Stimulated activated naive CD8-positive, alpha-beta T cell treated with anti-CD3 and anti-CD28 coated beads, Interleukin-15, amount 100 ng/mL, for 72 hours (primary cell): ENCODE data around the gene DRP2.
A peak's percentile ranks its signal among the peaks of the same experiment; 100 is the strongest.
"Not testable (repeated sequence)": the region's sequence is repeated elsewhere in the genome, so short reads cannot be mapped to it uniquely, and the experiment has no call there.

ENCODE experiments used
- ATAC-seq: fragments of 150-1000 bp; cut with Tn5 transposase; 2 replicates; pipeline ENCODE4 v1.10.0; 2021; ENCODE audit warnings: mild to moderate bottlenecking, moderate library complexity
- DNase-seq, 2 donors: peaks; one replicate each; pipeline ENCODE4 v3.0.0; 2021 to 2022
- H3K27ac Mint-ChIP-seq, 2 donors: one replicate each; pipeline ENCODE4 v1.8.0; 2022; ENCODE audit warnings: mild to moderate bottlenecking in 2 of 2, mixed read lengths in 2 of 2, moderate library complexity in 2 of 2
- H3K27me3 Mint-ChIP-seq: one replicate; pipeline ENCODE4 v1.8.0; 2022; ENCODE audit warnings: mixed read lengths
- H3K4me1 Mint-ChIP-seq: one replicate; pipeline ENCODE4 v1.8.0; 2022; ENCODE audit warnings: mild to moderate bottlenecking, mixed read lengths
- H3K4me3 Mint-ChIP-seq, 2 donors: one replicate each; pipeline ENCODE4 v1.8.0; 2022; ENCODE audit warnings: mild to moderate bottlenecking in 2 of 2, mixed read lengths in 2 of 2, moderate library complexity in 1 of 2
- H3K9me3 Mint-ChIP-seq, 2 donors: one replicate each; pipeline ENCODE4 v1.8.0; 2022; ENCODE audit warnings: mixed read lengths in 2 of 2

Gene DRP2

GRCh38 chrX:101219116-101219863 is at the start of gene DRP2:
Gene DRP2, plus strand, starts transcription at chrX:101219786. Its CDS starts 11,862 bp downstream, at chrX:101231648.
- Mint-ChIP-seq H3K4me1 (peaks cover 11% of the 10 kb centered on the region), H3K9me3 (no peaks in the 10 kb centered on the region), H3K27ac (peak within 1 kb of the TSS; percentile 19 to 78), H3K4me3 (no peak within 1 kb of the TSS), H3K27me3 (peaks cover 8% of the 10 kb centered on the region)
- DNase-seq: no peak
- no peak for ATAC-seq

DNA sequence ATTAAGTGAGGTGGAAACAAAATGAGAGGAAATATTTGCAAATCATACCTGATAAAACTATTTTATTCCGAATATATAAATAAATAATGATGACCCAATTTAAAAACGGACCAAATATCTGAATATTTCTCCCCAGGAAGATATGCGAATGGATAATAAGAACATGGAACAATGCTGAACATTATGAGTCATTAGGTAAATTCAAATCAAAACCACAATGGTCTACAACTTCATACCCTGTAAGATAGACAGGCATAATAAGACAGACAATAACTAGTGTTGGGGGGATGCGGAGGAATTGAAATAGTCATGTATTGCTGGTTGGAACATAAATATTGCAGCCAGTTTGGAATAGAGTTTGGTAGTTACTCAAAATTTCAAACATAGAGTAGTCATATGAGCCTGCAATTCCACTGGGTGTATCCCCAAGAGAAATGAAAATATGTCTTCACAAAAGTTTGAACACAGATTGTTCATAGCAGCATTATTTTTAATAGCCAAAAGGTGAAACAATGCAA is 47.6 kb upstream of the DRP2 start:
- Mint-ChIP-seq H3K9me3 (no peaks in the 10 kb centered on the region), H3K4me1 (no peaks in the 10 kb centered on the region), H3K27me3 (no peaks in the 10 kb centered on the region), H3K27ac (no peak overlapping the region), H3K4me3 (no peak overlapping the region)
- no peak for DNase-seq
- no peak for ATAC-seq

- no peak for ATAC-seq
- Mint-ChIP-seq H3K4me1 (no peaks in the 10 kb centered on the region), H3K9me3 (no peaks in the 10 kb centered on the region), H3K27ac (no peak overlapping the region), H3K4me3 (no peak overlapping the region), H3K27me3 (no peaks in the 10 kb centered on the region)
- DNase-seq: no peak
Measured at GRCh38 chrX:101176439-101176838, 43.1 kb upstream of the DRP2 start.

GRCh38 chrX:101184876-101185275 is 34.7 kb upstream of the DRP2 start:
- H3K4me3 Mint-ChIP-seq, H3K27ac Mint-ChIP-seq, DNase-seq, H3K4me1 Mint-ChIP-seq, ATAC-seq, H3K9me3 Mint-ChIP-seq: not testable (repeated sequence)
- peaks cover 12% of the 10 kb centered on the region for H3K27me3 Mint-ChIP-seq

- peaks cover 24% of the 10 kb centered on the region for H3K27me3 Mint-ChIP-seq
- DNase-seq, H3K9me3 Mint-ChIP-seq, H3K4me1 Mint-ChIP-seq, ATAC-seq, H3K27ac Mint-ChIP-seq, H3K4me3 Mint-ChIP-seq: not testable (repeated sequence)
Measured at GRCh38 chrX:101187961-101188360, 31.6 kb upstream of the DRP2 start.

- H3K27me3 Mint-ChIP-seq: peaks cover 24% of the 10 kb centered on the region
- no peaks in the 10 kb centered on the region for H3K4me1 Mint-ChIP-seq
- no peak overlapping the region for H3K4me3 Mint-ChIP-seq
- no peak overlapping the region for H3K27ac Mint-ChIP-seq
- H3K9me3 Mint-ChIP-seq: no peaks in the 10 kb centered on the region
- DNase-seq (no peak), ATAC-seq (no peak)
Measured at GRCh38 chrX:101190736-101191135, 28.9 kb upstream of the DRP2 start.

- no peaks in the 10 kb centered on the region for H3K9me3 Mint-ChIP-seq
- no peak overlapping the region for H3K27ac Mint-ChIP-seq
- H3K4me1 Mint-ChIP-seq: no peaks in the 10 kb centered on the region
- peaks cover 24% of the 10 kb centered on the region for H3K27me3 Mint-ChIP-seq
- no peak overlapping the region for H3K4me3 Mint-ChIP-seq
- ATAC-seq: no peak
- DNase-seq: no peak
Measured at GRCh38 chrX:101191217-101191750, 28.3 kb upstream of the DRP2 start.

GRCh38 chrX:101195442-101196173 is 24.0 kb upstream of the DRP2 start:
- DNase-seq (no peak), ATAC-seq (no peak)
- Mint-ChIP-seq H3K27me3 (peaks cover 12% of the 10 kb centered on the region), H3K27ac (no peak overlapping the region), H3K4me1 (no peaks in the 10 kb centered on the region), H3K9me3 (no peaks in the 10 kb centered on the region), H3K4me3 (no peak overlapping the region)

DNA sequence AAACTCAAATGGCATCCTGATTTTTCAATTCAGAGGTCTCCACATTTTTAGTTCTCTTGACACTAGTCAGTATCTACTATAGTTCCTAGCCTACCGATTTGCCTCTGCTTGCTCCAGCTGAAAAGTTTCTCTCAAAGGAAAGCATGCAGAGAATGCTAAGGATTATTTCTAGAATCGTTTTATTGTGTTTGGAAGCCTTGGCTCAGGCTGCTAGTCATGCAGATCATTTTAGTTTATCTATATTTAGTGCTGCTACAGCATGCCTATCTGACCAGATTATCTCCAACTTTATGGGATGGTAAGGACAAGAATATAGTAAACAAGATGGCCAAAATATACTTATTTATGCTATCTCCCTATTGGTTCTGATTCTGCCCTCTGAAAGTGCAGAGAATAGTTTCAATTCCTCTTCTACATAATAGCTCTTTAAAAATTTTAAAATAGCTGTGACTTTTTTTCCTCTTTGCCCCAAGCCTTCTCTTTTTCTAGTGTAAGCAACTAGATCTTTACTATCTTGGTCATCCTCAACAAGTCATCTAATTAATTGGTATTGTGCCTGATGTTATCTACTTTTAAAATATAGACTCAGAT is 15.7 kb upstream of the DRP2 start:
- no peak overlapping the region for H3K4me3 Mint-ChIP-seq
- ATAC-seq: no peak
- H3K4me1 Mint-ChIP-seq: peaks cover 6% of the 10 kb centered on the region
- no peak overlapping the region for H3K27ac Mint-ChIP-seq
- DNase-seq: no peak
- H3K9me3 Mint-ChIP-seq: no peaks in the 10 kb centered on the region
- H3K27me3 Mint-ChIP-seq: no peaks in the 10 kb centered on the region

- Mint-ChIP-seq H3K9me3 (no peaks in the 10 kb centered on the region), H3K27ac (no peak overlapping the region), H3K4me3 (no peak overlapping the region), H3K27me3 (no peaks in the 10 kb centered on the region), H3K4me1 (peaks cover 6% of the 10 kb centered on the region)
- DNase-seq: no peak
- peak; percentile 82 for ATAC-seq
Measured at GRCh38 chrX:101206471-101206870, 13.1 kb upstream of the DRP2 start.

- no peak overlapping the region for H3K27ac Mint-ChIP-seq
- no peaks in the 10 kb centered on the region for H3K9me3 Mint-ChIP-seq
- H3K27me3 Mint-ChIP-seq: no peaks in the 10 kb centered on the region
- ATAC-seq (peak; percentile 53), DNase-seq (no peak)
- H3K4me3 Mint-ChIP-seq: no peak overlapping the region
- peaks cover 6% of the 10 kb centered on the region for H3K4me1 Mint-ChIP-seq
Measured at GRCh38 chrX:101208152-101208905, 11.3 kb upstream of the DRP2 start.

GRCh38 chrX:101210630-101211029 is 9.0 kb upstream of the DRP2 start:
- H3K27ac Mint-ChIP-seq: no peak overlapping the region
- no peak overlapping the region for H3K4me3 Mint-ChIP-seq
- DNase-seq (no peak), ATAC-seq (no peak)
- peaks cover 6% of the 10 kb centered on the region for H3K4me1 Mint-ChIP-seq
- H3K9me3 Mint-ChIP-seq: no peaks in the 10 kb centered on the region
- H3K27me3 Mint-ChIP-seq: no peaks in the 10 kb centered on the region

DNA sequence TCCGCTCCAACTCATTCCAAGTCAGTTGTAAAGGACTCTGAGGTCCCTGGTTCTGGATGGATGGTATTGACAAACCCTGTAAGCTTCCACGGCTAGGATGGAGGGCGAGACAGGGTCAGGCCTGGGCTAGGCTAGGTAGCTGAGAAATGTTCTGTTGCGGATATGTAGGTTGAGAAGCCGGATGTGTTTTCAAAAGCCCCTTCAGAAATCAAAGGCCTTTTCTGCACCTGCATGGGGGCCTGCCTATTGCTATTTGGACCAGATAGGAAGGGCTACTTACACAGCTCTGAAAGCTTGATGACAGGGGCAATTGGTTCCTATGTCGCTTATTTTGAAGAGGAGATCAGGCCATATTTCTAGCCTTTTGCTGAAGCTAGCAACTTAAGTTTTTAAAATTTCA is 1.9 kb upstream of the DRP2 start:
- Mint-ChIP-seq H3K4me3 (no peak overlapping the region), H3K4me1 (peaks cover 11% of the 10 kb centered on the region), H3K27me3 (peaks cover 8% of the 10 kb centered on the region), H3K27ac (no peak overlapping the region), H3K9me3 (no peaks in the 10 kb centered on the region)
- no peak for ATAC-seq
- DNase-seq: no peak

DNA sequence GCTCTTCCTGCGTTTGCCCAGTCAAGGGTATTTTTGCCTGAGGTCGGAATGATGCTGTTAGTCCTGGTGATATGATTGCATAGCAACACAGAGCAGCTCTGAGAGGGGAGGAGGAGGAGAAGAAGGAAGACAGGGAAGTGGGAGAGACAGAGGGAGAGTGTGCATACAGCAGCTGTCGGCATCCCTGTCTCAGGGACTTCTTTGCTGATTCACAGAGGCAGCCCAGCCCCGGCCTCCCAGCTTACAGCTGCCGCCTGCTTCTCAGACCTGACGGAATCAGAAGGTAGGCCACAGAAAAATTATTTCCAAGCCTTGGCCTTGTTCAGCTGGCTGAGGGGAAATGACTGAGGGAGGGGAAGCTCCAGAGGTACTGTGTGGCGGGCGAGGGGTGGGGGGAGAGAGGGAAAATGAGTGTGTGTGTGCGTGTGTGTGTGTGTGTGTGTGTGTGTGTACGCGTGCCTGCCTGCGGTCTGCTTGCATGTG is 319 bp downstream of the DRP2 start:
- H3K27me3 Mint-ChIP-seq: peaks cover 8% of the 10 kb centered on the region
- ATAC-seq (no peak), DNase-seq (no peak)
- H3K27ac Mint-ChIP-seq: peak overlapping the region; percentile 19 to 78
- no peaks in the 10 kb centered on the region for H3K9me3 Mint-ChIP-seq
- H3K4me3 Mint-ChIP-seq: no peak overlapping the region
- H3K4me1 Mint-ChIP-seq: peaks cover 11% of the 10 kb centered on the region

DNA sequence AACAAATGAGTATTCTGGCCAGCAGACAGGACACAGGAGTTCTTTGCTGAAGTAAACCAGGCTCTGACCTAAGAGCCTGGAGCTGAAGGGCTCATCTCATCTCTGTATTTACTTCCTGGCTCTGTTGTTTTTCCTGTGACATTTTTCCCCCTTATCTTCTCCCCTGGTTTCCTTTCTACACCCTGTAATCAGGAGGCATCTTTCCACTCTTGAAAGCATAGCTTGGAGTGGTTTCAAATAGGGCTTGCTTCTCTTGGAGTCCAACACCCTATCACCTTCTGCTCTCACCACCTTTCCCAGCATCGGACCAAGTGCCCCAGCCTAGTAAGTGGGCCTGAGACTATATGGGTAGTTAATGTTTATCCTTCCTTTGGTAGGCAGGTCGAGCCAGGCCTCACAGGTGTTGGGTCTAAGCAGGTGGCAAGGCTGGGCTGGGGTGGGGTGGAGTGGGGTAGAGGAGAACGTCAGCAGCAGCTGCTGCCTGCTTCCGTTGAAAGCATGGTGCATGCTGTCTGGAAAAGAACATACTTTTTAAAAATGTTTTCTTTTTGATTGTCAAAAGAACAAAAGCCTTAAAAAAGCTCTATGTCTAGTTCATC is 1.2 kb downstream of the DRP2 start:
- H3K27ac Mint-ChIP-seq: no peak overlapping the region
- no peak overlapping the region for H3K4me3 Mint-ChIP-seq
- DNase-seq: no peak
- ATAC-seq: no peak
- H3K27me3 Mint-ChIP-seq: peaks cover 8% of the 10 kb centered on the region
- no peaks in the 10 kb centered on the region for H3K9me3 Mint-ChIP-seq
- peaks cover 11% of the 10 kb centered on the region for H3K4me1 Mint-ChIP-seq
